Measurements from ENCODE around the gene WDFY2. TPM values are rescaled to one million over a fixed set of nuclear protein-coding genes. Genes with fewer than 3 reads are reported as not detected.

WDFY2 gene
- total RNA-seq, 1 donor from 2014 or later = 16.2 TPM

- Histone ChIP-seq H3K4me3 (ENCODE audit: insufficient read depth, low read depth, low read length) (no peak overlapping the region), H3K4me1 (ENCODE audit: insufficient read depth, low read length) (peaks cover 3% of the 10 kb centered on the region), H2AFZ (ENCODE audit: low read depth, low read length) (no peak overlapping the region), H3K9ac (ENCODE audit: low read length) (no peak overlapping the region), H4K20me1 (ENCODE audit: insufficient read depth, low read length) (no peaks in the 10 kb centered on the region), H3K36me3 (ENCODE audit: insufficient read depth, low read length) (no peaks in the 10 kb centered on the region), H3K9me3 (ENCODE audit: insufficient read depth, low read depth, low read length) (no peaks in the 10 kb centered on the region), H3K79me2 (ENCODE audit: insufficient read depth, low read length) (no peaks in the 10 kb centered on the region), H3K27ac (ENCODE audit: low read depth, low read length) (no peak overlapping the region), H3K4me2 (ENCODE audit: low read length) (peak overlapping the region; percentile 12), H3K27me3 (ENCODE audit: insufficient read depth, low read length) (no peaks in the 10 kb centered on the region)
- Mint-ChIP-seq H3K36me3 (ENCODE audit: low read depth, unreplicated experiment) (no peaks in the 10 kb centered on the region), H3K4me1 (ENCODE audit: low read depth, unreplicated experiment) (peaks cover 10% of the 10 kb centered on the region), H3K9me3 (ENCODE audit: unreplicated experiment) (no peaks in the 10 kb centered on the region), H3K27me3 (ENCODE audit: low read depth, unreplicated experiment) (no peaks in the 10 kb centered on the region), H3K4me3 (ENCODE audit: unreplicated experiment) (no peak overlapping the region), H3K27ac (ENCODE audit: unreplicated experiment) (no peak overlapping the region)
- DNase-seq (ENCODE audit: low read depth) = no peak
- no peak for FAIRE-seq
- TF ChIP-seq, protein P1, sequence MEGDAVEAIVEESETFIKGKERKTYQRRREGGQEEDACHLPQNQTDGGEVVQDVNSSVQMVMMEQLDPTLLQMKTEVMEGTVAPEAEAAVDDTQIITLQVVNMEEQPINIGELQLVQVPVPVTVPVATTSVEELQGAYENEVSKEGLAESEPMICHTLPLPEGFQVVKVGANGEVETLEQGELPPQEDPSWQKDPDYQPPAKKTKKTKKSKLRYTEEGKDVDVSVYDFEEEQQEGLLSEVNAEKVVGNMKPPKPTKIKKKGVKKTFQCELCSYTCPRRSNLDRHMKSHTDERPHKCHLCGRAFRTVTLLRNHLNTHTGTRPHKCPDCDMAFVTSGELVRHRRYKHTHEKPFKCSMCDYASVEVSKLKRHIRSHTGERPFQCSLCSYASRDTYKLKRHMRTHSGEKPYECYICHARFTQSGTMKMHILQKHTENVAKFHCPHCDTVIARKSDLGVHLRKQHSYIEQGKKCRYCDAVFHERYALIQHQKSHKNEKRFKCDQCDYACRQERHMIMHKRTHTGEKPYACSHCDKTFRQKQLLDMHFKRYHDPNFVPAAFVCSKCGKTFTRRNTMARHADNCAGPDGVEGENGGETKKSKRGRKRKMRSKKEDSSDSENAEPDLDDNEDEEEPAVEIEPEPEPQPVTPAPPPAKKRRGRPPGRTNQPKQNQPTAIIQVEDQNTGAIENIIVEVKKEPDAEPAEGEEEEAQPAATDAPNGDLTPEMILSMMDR (IDR thresholded peaks at IDR 0.05; ENCODE audit: insufficient read depth, low read depth, low read length) = no peak
- TF ChIP-seq EZH2 (IDR thresholded peaks at IDR 0.05; ENCODE audit: insufficient read depth, low read length) = no peak
Measured at GRCh38 chr13:51549050-51549449, 35.2 kb upstream of the WDFY2 start.

DNA sequence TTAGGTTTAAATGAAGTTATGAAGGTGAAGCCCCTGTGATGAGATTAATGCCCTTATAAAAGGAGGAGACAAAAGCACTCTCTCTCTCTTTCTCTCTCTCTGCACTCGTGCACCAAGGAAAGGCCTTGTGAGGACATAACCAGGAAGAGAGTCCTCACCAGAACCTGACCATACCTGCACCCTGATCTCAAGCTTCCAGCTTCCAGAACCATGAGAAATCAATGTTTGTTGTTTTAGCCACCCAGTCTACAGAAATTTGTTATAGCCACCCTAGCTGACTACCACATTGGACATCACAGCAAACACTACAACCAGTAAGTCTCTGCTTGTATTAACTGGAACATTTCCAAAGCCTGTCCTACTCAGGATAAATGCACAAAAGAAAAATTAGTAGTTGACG is 34.7 kb upstream of the WDFY2 start:
- Histone ChIP-seq H3K9me3 (ENCODE audit: insufficient read depth, low read depth, low read length) (no peaks in the 10 kb centered on the region), H3K27ac (ENCODE audit: low read depth, low read length) (no peak overlapping the region), H3K4me1 (ENCODE audit: insufficient read depth, low read length) (peaks cover 3% of the 10 kb centered on the region), H3K27me3 (ENCODE audit: insufficient read depth, low read length) (no peaks in the 10 kb centered on the region), H3K9ac (ENCODE audit: low read length) (no peak overlapping the region), H3K4me3 (ENCODE audit: insufficient read depth, low read depth, low read length) (no peak overlapping the region), H2AFZ (ENCODE audit: low read depth, low read length) (peak overlapping the region; percentile 23), H3K4me2 (ENCODE audit: low read length) (peak overlapping the region; percentile 12), H3K36me3 (ENCODE audit: insufficient read depth, low read length) (no peaks in the 10 kb centered on the region), H3K79me2 (ENCODE audit: insufficient read depth, low read length) (no peaks in the 10 kb centered on the region), H4K20me1 (ENCODE audit: insufficient read depth, low read length) (no peaks in the 10 kb centered on the region)
- Mint-ChIP-seq H3K36me3 (ENCODE audit: low read depth, unreplicated experiment) (no peaks in the 10 kb centered on the region), H3K27me3 (ENCODE audit: low read depth, unreplicated experiment) (no peaks in the 10 kb centered on the region), H3K4me1 (ENCODE audit: low read depth, unreplicated experiment) (peaks cover 10% of the 10 kb centered on the region), H3K9me3 (ENCODE audit: unreplicated experiment) (no peaks in the 10 kb centered on the region), H3K4me3 (ENCODE audit: unreplicated experiment) (no peak overlapping the region), H3K27ac (ENCODE audit: unreplicated experiment) (no peak overlapping the region)
- TF ChIP-seq, protein P1 (IDR thresholded peaks at IDR 0.05; ENCODE audit: insufficient read depth, low read depth, low read length) = no peak
- TF ChIP-seq EZH2 (IDR thresholded peaks at IDR 0.05; ENCODE audit: insufficient read depth, low read length) = no peak
- FAIRE-seq (no peak), DNase-seq (ENCODE audit: low read depth) (no peak)

DNA sequence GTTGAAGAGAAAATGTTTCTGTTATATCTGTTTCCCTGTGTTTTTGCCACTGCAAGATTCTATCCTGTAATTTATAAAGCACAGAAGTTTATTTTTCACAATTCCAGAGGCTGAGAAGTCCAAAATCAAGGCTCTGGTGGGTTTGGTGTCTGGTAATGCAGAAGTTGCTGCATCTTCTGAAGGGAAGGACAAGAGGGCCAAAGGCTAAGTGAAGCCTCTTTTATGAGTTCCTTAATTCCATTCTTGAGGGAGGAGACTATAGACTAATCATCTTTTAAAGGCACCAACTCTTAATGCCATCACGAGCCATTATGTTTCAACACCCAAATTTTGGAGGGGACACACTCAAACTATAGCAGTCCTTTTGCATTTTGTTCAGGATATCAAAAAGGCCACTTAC is 34.1 kb upstream of the WDFY2 start:
- Mint-ChIP-seq H3K4me3 (ENCODE audit: unreplicated experiment) (no peak overlapping the region), H3K4me1 (ENCODE audit: low read depth, unreplicated experiment) (peaks cover 10% of the 10 kb centered on the region)

More for the DNA sequence above, 34.1 kb upstream of the WDFY2 start:
- no peaks in the 10 kb centered on the region for H3K9me3 Mint-ChIP-seq (ENCODE audit: unreplicated experiment)
- H3K9me3 ChIP-seq (ENCODE audit: insufficient read depth, low read depth, low read length) = no peaks in the 10 kb centered on the region
- H3K79me2 ChIP-seq (ENCODE audit: insufficient read depth, low read length) = no peaks in the 10 kb centered on the region
- no peaks in the 10 kb centered on the region for H3K36me3 ChIP-seq (ENCODE audit: insufficient read depth, low read length)
- H3K27me3 ChIP-seq (ENCODE audit: insufficient read depth, low read length) = no peaks in the 10 kb centered on the region
- no peak overlapping the region for H3K4me3 ChIP-seq (ENCODE audit: insufficient read depth, low read depth, low read length)
- H3K27ac Mint-ChIP-seq (ENCODE audit: unreplicated experiment) = no peak overlapping the region
- H3K4me1 ChIP-seq (ENCODE audit: insufficient read depth, low read length) = peaks cover 3% of the 10 kb centered on the region
- TF ChIP-seq, protein P1 (IDR thresholded peaks at IDR 0.05; ENCODE audit: insufficient read depth, low read depth, low read length) = no peak
- no peak for TF ChIP-seq EZH2 (IDR thresholded peaks at IDR 0.05; ENCODE audit: insufficient read depth, low read length)
- no peak overlapping the region for H3K9ac ChIP-seq (ENCODE audit: low read length)
- no peaks in the 10 kb centered on the region for H3K36me3 Mint-ChIP-seq (ENCODE audit: low read depth, unreplicated experiment)
- no peak for FAIRE-seq
- no peaks in the 10 kb centered on the region for H3K27me3 Mint-ChIP-seq (ENCODE audit: low read depth, unreplicated experiment)
- H2AFZ ChIP-seq (ENCODE audit: low read depth, low read length) = no peak overlapping the region
- H3K4me2 ChIP-seq (ENCODE audit: low read length) = no peak overlapping the region
- no peaks in the 10 kb centered on the region for H4K20me1 ChIP-seq (ENCODE audit: insufficient read depth, low read length)
- no peak for DNase-seq (ENCODE audit: low read depth)
- H3K27ac ChIP-seq (ENCODE audit: low read depth, low read length) = no peak overlapping the region
